ENCODE data around the gene EIF2D. TPM values are rescaled to one million over a fixed set of nuclear protein-coding genes. Genes with fewer than 3 reads are reported as not detected.
A peak's percentile ranks its signal among the peaks of the same experiment; 100 is the strongest.
"Not testable (repeated sequence)": the region's sequence is repeated elsewhere in the genome, so short reads cannot be mapped to it uniquely, and the experiment has no call there.

EIF2D gene
- polyA plus RNA-seq, 4 donors: 77.0 to 85.6 (median 82.7) TPM

DNA sequence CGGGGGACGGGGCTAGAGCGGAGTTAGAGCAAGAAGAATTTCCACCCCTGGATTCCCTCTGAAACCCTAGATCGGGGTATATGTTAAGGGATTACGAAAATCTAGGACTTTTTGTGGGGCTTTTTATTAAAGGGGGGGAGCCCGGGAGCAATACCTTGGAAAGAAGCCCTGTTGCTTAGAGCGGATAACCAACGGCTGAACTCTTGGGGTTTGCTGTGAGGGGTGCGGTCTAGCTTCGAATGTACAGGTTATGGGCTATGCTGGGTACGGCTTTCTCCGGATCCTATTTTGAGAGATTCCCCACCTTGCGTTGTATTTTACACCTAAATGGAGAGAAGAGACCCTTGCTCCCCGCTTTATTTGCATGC, 23.7 kb upstream of the EIF2D start:
- DNase-seq (ENCODE audit: low read depth in 4 of 4, low spot score in 3 of 4): no peak

DNA sequence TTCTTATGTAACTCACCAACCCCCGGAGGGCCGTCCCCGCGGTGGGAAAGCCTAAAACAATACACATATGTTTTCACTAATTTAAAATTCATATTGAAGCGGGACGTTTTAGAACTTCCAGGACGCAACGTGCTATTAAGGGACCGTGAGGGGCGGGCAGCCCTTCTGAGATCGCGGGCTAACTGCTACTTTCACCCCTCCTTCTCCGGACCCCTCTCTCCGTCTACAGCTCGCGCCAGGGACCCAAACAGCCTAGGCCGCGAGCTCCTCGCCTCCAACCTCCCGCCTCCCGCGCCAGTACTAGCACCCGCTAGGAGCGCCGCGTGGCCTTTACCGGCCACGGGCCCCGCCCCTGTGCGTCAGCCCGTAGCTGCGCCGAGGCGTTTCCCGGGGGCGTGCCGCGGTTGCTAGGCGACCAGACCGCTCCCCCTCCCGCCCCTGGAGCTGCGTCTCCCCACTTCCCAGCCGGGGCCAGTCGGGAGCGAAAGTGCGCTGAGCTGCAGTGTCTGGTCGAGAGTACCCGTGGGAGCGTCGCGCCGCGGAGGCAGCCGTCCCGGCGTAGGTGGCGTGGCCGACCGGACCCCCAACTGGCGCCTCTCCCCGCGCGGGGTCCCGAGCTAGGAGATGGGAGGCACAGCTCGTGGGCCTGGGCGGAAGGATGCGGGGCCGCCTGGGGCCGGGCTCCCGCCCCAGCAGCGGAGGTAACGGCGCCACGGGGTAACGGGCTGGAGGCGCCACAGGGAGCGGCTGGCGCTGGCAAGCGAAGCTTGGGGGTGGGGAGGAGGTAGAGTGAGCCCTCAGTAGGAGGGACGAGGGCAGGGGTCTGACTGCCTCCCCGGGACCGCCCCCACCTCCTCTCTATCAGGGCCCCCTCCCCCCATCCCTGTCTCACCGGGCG, 23.1 kb upstream of the EIF2D start, which contains the start of gene DYRK3:
TSS of gene DYRK3 (plus strand) at position 457 of the 898 bp plus-strand sequence. CDS start at position 625, 168 bp downstream.
- DNase-seq (ENCODE audit: low read depth in 4 of 4, low spot score in 3 of 4): peak; percentile 76 to 84 (median 79)

DNA sequence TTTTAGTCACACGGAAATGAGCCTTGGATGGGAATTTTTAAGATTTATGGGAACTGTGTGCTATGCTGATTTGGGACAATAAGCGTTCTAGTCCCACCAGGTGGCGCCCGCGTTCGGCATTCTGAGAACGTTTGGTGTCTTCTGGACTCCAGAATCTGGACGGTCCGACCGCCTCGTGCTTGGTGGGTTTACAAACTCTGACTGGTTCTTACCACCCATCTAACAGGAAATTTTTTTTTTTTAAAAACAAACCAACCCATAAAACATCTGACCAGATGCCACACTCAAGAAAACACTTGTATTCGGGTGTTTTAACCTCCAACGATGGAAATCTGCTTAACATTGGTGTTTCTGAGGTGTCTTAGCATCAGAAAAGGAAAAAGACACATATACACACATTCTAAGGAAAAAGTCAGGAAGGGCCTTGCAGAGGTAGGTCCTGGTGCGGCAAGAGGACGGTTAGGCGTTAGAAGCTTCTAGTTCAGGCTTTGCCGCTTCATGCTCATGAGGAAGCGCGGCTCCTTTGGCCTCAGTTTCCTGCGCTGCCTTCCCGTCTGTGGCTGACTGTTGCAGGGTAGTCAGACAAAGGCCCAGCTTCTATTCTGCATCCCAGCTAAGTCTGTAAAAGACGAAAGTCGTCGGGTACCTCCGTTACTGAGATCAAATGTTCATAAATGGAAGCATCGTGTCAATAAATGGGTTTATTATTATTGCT, 22.3 kb upstream of the EIF2D start:
- DNase-seq (ENCODE audit: low read depth in 4 of 4, low spot score in 3 of 4): peak; percentile 79 to 84 (median 81)

DNA sequence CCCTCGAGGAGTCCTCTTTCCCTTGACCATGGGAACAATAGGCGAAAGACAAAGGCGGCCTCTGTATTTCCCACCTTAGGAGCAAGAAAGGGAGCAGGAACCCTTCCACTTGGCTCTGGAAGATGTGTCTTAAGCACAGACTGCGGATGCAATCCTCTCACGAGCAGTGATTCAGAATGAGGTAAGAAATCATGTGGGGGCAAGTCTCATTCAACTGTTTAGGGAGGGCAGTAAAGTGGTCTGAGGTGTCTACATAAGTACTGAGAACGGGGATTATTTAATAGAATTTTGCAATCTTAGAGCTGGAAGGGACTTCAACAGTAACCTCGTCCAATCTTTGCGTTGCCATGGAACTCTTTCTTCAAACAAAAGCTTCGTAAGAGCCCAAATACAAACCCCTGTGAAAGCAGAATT, 21.4 kb upstream of the EIF2D start:
- no peak for DNase-seq (ENCODE audit: low read depth in 4 of 4, low spot score in 3 of 4)

DNA sequence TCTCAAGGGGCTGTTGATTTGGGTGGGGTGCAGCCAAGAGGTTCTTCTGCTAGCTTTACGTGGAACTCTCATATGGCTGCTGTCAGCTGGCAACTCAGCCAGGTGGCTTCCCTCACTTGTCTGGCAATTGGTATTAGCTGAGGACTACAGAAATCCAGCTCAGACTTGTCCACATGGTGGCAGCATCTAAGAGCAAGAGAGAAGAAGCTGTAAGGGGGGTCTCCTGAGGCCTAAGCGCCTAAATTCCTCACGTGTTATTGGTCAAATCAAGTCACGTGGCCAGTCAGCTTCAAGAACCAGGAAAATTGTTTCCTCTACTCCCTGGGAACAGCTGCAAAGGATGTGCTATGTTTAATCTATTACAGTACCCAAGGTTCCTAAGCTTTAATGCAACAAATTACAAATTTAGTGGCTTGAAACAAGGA, 18.8 kb upstream of the EIF2D start:
- DNase-seq (ENCODE audit: low read depth in 4 of 4, low spot score in 3 of 4): peak; percentile 68 to 75 (median 69)

DNA sequence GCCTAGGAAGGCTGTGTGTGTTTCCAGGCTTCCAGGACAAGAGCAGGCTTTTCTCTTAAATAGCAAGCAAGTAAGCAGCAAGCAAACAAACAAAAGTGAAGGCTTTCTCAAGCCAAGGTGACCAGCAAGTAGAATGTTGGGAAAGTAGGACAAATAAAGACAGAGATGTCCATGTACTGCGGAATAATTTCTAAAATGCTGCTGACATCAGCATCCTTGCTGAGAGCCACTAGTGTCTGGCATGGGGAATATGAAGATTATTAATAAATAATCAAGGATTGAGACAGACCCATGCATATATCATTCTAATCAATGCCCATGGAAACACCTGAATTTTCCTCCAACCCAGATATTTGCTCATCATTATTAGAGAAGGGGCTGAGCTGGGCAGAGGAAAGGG, 16.7 kb upstream of the EIF2D start:
- no peak for DNase-seq (ENCODE audit: low read depth in 4 of 4, low spot score in 3 of 4)

DNA sequence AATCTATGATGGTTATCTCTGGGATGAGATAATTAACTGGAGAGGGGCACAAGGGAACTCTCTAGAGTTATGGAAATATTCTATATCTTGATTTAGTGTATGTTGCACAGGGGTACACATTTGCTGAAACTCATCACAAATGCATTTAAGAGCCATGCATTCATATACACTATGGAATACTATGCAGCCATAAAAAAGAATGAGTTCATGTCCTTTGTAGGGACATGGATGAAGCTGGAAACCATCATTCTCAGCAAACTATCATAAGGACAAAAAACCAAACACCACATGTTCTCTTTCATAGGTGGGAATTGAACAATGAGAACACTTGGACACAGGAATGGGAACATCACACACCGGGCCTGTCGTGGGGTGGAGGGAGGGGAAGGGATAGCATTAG, 14.1 kb upstream of the EIF2D start:
- DNase-seq (ENCODE audit: low read depth in 4 of 4, low spot score in 3 of 4): not testable (repeated sequence)

DNA sequence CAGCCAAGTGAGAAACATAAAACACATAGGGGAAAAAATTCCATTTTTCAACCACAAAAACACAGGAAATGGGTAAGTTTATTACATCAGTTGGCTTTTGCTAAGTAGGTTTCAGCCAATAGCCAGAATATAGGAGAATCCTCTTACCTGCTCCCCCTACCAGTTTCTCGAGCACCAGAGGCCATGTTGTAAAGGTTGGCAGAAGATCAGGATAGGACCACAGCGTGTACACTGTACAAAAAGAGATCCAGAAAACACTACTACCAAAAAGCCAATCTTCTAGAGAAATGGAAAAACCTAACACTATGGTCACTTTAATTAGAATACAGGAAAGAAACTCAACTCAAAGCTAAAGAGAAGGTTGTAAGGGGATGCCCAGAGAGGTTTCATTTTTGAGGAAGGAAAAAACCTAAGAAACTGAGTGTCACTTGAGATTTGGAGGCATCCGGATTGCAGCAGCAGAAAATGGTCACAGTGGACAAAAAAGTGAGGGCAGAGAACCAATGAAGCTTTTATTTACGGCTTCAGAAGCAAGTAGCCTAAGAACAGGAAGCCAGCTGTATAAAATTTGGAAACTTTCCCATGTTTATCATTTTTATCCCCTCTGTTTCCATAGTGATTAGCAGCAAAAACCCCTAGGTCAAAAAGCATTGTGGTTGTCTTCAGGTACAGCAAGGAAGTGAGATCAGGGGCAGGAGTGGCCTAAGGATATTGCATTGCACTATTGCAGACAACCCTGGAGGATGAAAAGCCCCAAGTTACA, 2.9 kb downstream of the EIF2D start:
- DNase-seq (ENCODE audit: low read depth in 4 of 4, low spot score in 3 of 4): no peak

DNA sequence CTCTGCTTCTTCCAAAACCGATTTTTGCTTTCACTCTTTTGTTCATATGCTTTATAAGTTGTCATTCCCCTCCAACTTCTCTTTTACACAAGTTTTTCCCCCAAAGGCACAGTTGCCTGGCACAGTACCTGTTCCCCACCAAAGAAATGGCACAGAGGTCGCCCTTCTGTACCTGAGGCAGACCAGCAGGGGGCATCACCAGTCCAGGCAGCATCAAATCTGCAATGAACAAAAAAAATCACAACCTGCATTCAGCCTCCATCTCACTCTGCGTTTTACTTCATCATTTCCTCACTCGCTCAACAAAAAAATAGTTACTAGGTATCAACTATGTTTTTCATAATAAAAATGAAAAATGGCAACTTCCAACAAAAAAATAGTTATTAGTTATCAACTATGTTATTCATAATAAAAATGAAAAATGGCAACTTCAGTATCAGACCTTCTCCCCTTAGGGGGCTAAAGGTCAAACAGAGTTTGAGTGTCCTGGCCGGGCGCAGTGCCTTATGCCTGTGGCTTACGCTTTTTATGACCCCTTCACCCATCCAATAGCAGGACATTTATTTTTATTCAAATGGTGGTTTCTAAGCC, 4.1 kb downstream of the EIF2D start:
- DNase-seq (ENCODE audit: low read depth in 4 of 4, low spot score in 3 of 4): no peak

DNA sequence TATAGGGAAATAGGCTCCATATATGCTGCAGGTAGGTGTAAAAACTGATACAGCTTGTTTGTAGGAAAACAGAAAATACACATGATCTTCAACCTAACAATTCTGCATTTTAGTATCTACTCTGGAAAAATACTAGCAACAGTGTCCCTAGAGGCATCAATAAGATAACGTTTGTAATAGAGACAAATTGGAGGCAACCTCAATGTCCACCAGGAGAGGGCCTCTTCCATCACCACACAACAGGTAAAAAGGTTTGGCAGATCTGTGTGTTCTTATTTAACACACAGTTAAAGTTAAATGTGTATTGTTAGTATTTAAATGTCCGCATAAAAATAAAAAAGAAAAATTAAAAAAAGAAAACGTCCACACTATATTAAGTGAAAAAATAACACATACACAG, 5.4 kb downstream of the EIF2D start:
- no peak for DNase-seq (ENCODE audit: low read depth in 4 of 4, low spot score in 3 of 4)

DNA sequence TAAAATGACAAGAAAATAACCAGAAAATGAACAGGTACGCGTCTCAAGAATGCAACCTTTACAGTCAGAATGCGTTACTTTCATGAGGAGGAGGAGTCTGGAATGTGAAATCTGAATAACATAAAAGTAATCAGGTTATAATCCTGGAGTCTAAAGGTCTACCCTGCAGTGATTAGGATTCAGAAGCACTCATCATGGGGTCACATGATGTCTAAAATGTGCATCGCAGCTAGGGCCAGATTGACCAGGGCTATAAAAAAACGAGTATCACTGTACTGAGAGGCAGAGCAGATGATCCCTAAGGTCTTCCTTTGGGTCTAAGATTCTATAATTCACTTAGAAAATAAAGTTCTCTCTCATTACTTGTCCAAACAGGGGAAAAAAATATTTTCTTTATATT, 7.4 kb downstream of the EIF2D start:
- no peak for DNase-seq (ENCODE audit: low read depth in 4 of 4, low spot score in 3 of 4)

DNA sequence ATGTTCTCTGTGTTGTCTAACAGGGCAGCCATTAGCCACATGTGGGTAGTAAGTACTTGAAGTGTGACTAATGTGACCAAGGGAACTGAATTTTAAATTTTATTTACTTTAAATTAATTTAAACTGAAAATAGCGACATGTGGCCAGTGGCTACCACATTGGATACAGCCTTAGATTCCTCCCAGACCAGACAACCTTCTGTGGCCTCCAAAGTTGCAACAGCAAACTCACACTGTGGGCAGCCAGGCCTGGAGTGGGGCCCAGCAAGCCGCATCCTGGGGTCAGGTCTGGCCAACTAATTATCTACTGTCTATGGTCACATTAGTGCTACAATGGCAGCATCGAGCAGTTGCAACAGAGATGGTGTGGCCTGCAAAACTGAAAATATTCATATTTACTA, 11.7 kb downstream of the EIF2D start:
- DNase-seq (ENCODE audit: low read depth in 4 of 4, low spot score in 3 of 4): no peak

DNA sequence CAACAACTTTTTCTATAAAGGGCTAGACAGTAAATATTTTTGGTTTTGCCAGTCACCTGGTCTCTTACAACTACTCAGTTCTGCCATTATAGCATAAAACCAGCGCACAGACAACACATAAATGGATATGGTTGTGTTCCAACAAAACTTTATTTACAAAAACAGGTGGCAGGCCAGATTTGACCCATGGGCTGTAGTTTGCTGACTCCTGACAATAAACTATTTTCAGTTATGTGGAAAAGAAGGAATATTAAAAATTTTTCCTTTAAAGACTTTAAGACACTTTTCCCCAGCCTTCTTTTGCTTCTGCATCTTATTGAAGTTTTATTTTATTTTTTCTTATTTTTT, 16.0 kb downstream of the EIF2D start:
- DNase-seq (ENCODE audit: low read depth in 4 of 4, low spot score in 3 of 4): no peak

DNA sequence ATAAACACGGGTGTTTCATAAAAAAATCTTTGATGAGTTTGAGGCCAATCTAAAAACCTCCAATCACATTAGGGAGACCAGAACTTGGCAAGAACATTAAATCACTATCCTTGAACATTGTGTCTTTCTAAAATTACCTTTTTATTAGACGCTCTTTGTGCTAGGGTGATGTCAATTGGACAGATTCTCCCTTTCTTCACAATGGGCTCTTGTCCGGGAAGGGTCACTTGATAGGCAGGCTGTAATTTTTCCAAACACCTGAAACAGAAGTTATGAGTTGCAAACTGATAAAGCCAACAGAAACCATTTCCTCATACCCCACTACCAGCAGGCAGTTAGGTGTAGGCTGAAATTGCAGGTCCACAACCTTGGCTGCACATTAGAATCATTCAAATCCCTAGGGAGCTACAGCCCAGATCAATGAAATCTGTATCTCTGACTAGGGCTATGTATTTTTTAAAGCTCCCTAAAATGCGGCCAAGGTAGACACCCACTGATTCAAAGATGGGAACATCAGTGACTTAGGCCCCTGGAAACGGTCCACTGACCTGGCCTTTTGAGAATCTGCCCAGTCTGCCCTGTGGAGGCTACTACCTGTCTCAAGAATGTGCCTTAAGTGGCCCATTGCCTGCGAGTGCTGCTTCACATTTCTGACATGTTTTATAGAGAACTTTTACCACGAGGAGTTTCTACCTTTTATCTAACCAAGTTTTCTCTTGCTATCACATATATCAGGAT, 16.5 kb downstream of the EIF2D start:
- no peak for DNase-seq (ENCODE audit: low read depth in 4 of 4, low spot score in 3 of 4)

DNA sequence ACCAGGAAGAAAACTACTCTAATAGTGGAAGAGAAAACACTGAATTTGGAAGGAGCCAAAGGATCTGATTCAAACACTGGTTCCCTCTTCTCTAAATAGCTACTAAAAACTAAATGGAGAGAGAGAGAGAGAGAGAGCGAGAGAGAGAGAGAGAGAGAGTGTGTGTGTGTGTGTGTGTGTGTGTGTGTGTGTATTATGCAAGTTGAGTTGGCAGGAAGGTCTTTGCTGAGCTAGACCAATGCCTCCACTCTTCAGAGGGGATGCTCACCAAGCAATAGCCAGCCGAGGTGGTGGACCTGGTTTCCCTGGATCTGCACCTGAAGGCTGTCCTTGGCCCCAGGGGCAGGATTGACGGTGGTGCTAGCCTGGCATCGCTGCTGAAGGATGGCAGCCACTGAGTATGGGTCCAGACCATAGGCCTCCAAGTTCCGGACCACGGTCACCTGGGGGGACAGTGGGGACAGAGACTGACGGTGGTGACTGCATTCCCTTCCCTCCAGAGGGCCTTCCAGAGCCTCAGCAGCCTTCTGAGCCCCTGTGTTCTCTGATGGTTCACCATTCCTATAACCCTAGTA, 18.8 kb downstream of the EIF2D start:
- DNase-seq (ENCODE audit: low read depth in 4 of 4, low spot score in 3 of 4): no peak

DNA sequence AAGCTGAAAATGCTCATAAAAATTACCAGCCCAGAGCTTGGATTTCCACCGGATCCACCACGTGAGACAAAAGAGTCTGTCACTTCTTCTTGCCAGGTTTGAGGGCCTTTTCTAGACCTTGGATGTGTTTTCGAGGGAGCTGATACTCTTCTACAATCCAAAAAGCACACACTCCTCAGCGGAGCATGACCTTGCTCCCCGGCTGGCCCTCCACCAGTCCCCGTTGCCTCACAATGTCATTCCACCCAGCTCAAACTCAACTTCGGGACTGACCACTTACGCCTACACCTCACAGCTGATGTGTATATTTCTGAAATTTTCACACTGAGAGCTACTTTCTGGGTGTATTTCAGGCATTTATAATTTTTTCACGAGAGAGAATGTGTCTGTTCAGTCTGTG, 20.6 kb downstream of the EIF2D start:
- DNase-seq (ENCODE audit: low read depth in 4 of 4, low spot score in 3 of 4): no peak

DNA sequence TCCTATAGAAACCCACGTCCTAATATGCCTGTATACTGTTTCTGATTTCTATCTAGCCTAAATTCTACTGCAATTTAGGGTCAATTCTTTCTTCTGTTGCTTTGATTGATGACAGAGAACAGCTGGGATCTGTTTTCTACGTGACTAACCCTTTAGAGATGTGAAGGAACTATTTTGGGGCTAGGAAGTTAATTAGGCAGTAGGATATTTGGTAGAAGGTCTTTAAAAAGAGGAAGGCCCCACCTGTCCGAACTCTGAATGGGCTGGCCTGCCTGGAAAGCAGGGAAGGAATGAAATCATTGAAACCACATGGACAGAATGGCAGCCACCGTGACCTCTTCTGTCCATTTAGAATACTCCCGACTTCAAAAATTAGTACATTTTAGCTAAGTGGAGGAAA, 21.0 kb downstream of the EIF2D start:
- DNase-seq (ENCODE audit: low read depth in 4 of 4, low spot score in 3 of 4): no peak

DNA sequence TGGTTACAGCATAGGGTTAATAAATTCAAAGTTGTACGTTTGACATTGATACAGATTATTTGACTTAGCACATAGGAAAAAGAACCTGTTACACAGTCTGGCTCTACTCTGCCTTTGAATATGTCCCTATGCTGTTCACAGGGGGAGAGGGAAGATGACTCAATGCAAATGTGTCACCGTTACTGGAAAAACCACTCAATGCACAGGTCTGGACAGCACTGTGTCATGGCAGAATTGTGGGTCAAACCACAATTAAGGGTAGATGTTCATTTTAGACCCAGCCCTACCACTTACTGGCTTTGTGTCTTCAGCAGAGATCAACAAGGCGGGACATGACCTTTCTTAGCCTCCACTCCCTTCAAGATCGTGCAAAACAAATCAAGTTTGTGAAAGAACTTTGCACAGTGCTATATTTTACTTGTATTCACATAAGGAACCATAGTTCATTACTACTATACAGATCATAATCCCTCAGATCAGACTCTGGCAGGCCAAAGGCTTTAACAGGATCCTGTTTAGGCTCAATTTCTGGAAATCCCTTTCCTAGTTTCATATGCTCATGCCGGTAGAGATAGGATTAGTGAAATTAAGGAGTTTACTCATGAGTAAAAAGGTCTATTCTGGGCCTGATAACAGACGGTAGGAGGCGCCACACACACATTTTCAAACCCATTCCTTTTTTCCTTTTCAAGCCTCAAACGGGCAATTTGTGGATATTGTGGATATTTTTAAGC, 22.1 kb downstream of the EIF2D start:
- no peak for DNase-seq (ENCODE audit: low read depth in 4 of 4, low spot score in 3 of 4)

DNA sequence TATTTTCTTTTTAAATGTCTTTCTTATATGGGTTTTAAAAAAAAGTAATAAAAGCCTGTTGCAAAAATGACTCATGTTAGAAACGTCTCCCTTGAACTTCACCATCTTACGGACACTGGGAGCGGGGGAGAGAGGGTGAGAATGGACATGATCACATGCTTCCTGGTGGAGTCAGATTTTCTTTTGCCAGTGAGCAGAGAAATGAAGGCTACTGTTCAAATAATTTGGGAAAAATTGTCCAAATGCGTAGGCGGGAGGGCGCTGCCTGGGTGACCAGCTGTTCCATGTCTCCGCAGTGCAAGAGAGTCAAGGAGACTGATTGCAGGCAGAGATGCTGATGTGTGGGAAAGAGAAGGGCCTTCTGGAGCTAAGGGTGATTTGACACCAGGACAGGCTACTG, 23.1 kb downstream of the EIF2D start:
- DNase-seq (ENCODE audit: low read depth in 4 of 4, low spot score in 3 of 4): peak in 2 of 4 donors; percentile 33 to 37
